ENCODE measurements around the gene APOBEC2. TPM values are rescaled to one million over a fixed set of nuclear protein-coding genes. Genes with fewer than 3 reads are reported as not detected.

Gene APOBEC2
- total and polyA plus RNA-seq, 2 donors (not counting 1 experiment from before 2014, with no cell fraction given) = not detected

DNA sequence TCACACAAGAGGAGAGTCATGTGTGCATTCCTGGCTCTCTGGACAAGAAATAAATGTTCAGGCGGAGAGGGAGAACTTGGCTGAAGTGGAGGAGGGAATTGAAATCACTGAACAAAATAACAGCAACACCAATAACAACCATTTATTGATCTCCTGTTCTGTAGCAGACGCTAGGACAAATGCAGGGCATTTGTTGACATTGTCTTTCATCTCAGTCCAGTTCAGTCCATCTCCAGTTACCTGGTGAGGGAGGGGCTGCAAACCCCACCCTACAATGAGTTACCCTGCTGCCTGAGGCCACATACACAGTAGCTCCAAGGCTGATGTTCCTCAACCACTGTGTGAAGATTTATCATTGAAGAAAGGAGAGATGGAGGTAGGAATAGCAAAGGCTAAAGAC is 41.3 kb upstream of the APOBEC2 start:
- POLR2A ChIA-PET = no interaction called here

DNA sequence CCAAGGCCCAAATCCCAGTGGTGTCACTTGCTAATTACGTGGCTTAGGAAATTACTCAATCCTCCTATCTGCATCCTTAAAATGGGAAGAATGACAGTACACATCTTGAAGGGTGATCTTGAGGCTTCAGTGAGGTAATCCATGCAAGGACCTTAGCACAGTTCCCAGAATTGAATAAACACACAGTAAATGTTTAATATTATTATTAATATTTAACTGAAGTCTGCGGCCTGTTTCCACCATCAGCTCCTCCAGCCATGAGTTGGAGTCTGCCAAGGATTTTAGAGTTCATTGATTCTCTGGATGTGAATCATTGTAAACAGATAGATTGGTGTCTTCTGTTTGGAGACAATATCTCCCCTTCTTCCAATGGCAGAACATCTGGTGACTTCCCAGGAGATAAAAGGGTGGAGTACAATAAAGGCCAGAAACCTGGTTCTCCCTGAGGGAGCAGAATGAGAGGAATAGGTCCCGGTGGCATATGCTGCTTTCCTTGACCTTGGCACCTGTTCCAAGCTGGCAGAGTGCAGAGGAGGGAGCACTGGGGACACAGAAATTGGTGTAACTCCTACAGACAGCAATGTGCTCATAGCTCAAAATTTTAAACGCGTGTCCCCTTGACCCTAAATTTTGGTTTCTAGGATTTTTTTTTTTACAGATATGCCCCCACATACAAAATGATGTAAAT is 39.4 kb upstream of the APOBEC2 start:
- Mint-ChIP-seq H3K9me3 (ENCODE audit: insufficient read depth) (no peaks in the 10 kb centered on the region), H3K4me3 (no peak overlapping the region), H3K27me3 (peaks cover 13% of the 10 kb centered on the region), H3K4me1 (no peaks in the 10 kb centered on the region), H3K27ac (no peak overlapping the region)
- intact Hi-C loops (cut with micrococcal nuclease) = no loop called here
- Histone ChIP-seq H3K36me3 (replicated peaks in 1 of 2; ENCODE audit: control extremely low read depth in 1 of 2, control insufficient read depth in 1 of 2, extremely low read depth in 1 of 2, insufficient read depth in 2 of 2, low read length in 1 of 2) (no peaks in the 10 kb centered on the region), H3K9ac (ENCODE audit: low read length) (no peak overlapping the region), H3K27ac (ENCODE audit: low read length in 2 of 2) (no peak overlapping the region), H3K27me3 (replicated peaks in 1 of 4; ENCODE audit: control extremely low read depth in 1 of 4, control insufficient read depth in 3 of 4, insufficient read depth in 4 of 4, low read length in 3 of 4) (peaks cover 0 to 4% (median 0%) of the 10 kb centered on the region in 4 experiments), H3K9me3 (ENCODE audit: control extremely low read depth in 1 of 3, control insufficient read depth in 2 of 3, insufficient read depth in 1 of 3, low read length in 2 of 3) (peaks cover 0 to 8% (median 0%) of the 10 kb centered on the region in 3 donors), H3K79me2 (ENCODE audit: control insufficient read depth, insufficient read depth, low read length) (no peaks in the 10 kb centered on the region), H3K4me3 (ENCODE audit: control extremely low read depth in 1 of 5, extremely low read depth in 1 of 5, insufficient read depth in 1 of 5, low read depth in 2 of 5, low read length in 4 of 5) (no peak overlapping the region), H3K4me1 (ENCODE audit: control insufficient read depth in 2 of 2, insufficient read depth in 2 of 2, low read length in 2 of 2) (no peaks in the 10 kb centered on the region), H3K4me2 (replicated peaks; ENCODE audit: low read depth, low read length, poor library complexity, severe bottlenecking) (no peak overlapping the region), H2AFZ (ENCODE audit: insufficient read depth, low read depth, low read length, poor library complexity, severe bottlenecking) (no peak overlapping the region), H4K20me1 (ENCODE audit: control insufficient read depth, insufficient read depth, low read length, poor library complexity, severe bottlenecking) (no peaks in the 10 kb centered on the region)
- no peak for ATAC-seq (ENCODE audit: low read depth)
- TF ChIP-seq, protein P1, sequence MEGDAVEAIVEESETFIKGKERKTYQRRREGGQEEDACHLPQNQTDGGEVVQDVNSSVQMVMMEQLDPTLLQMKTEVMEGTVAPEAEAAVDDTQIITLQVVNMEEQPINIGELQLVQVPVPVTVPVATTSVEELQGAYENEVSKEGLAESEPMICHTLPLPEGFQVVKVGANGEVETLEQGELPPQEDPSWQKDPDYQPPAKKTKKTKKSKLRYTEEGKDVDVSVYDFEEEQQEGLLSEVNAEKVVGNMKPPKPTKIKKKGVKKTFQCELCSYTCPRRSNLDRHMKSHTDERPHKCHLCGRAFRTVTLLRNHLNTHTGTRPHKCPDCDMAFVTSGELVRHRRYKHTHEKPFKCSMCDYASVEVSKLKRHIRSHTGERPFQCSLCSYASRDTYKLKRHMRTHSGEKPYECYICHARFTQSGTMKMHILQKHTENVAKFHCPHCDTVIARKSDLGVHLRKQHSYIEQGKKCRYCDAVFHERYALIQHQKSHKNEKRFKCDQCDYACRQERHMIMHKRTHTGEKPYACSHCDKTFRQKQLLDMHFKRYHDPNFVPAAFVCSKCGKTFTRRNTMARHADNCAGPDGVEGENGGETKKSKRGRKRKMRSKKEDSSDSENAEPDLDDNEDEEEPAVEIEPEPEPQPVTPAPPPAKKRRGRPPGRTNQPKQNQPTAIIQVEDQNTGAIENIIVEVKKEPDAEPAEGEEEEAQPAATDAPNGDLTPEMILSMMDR (IDR thresholded peaks at IDR 0.05) = no peak
- TF ChIP-seq EZH2 (IDR thresholded peaks at IDR 0.05; ENCODE audit: borderline replicate concordance, insufficient read depth, low read depth, low read length, poor library complexity, severe bottlenecking) = no peak
- CTCF ChIA-PET = interaction anchor here (0.5 to 2.0 kb wide), 4 partner anchors 10 to 1559 kb away, joined by 3 to 8 read pairs (median 4); no protein-coding TSS in a partner anchor
- POLR2A ChIA-PET = no interaction called here
- WGBS (ENCODE audit: insufficient coverage) = 70% methylated on average over 1 of the region's 5 CpGs
- DNase-seq = no peak

More for the DNA sequence above, 41.3 kb upstream of the APOBEC2 start:
- Histone ChIP-seq H3K36me3 (replicated peaks in 1 of 2; ENCODE audit: control extremely low read depth in 1 of 2, control insufficient read depth in 1 of 2, extremely low read depth in 1 of 2, insufficient read depth in 2 of 2, low read length in 1 of 2) (no peaks in the 10 kb centered on the region), H3K4me2 (replicated peaks; ENCODE audit: low read depth, low read length, poor library complexity, severe bottlenecking) (no peak overlapping the region), H3K27ac (ENCODE audit: low read length in 2 of 2) (no peak overlapping the region), H3K27me3 (replicated peaks in 1 of 4; ENCODE audit: control extremely low read depth in 1 of 4, control insufficient read depth in 3 of 4, insufficient read depth in 4 of 4, low read length in 3 of 4) (peaks cover 0 to 4% (median 0%) of the 10 kb centered on the region in 4 experiments), H2AFZ (ENCODE audit: insufficient read depth, low read depth, low read length, poor library complexity, severe bottlenecking) (no peak overlapping the region), H3K4me3 (ENCODE audit: control extremely low read depth in 1 of 5, extremely low read depth in 1 of 5, insufficient read depth in 1 of 5, low read depth in 2 of 5, low read length in 4 of 5) (no peak overlapping the region), H3K9me3 (ENCODE audit: control extremely low read depth in 1 of 3, control insufficient read depth in 2 of 3, insufficient read depth in 1 of 3, low read length in 2 of 3) (no peaks in the 10 kb centered on the region), H4K20me1 (ENCODE audit: control insufficient read depth, insufficient read depth, low read length, poor library complexity, severe bottlenecking) (no peaks in the 10 kb centered on the region), H3K9ac (ENCODE audit: low read length) (no peak overlapping the region), H3K4me1 (ENCODE audit: control insufficient read depth in 2 of 2, insufficient read depth in 2 of 2, low read length in 2 of 2) (no peaks in the 10 kb centered on the region), H3K79me2 (ENCODE audit: control insufficient read depth, insufficient read depth, low read length) (no peaks in the 10 kb centered on the region)
- Mint-ChIP-seq H3K27me3 (peaks cover 8% of the 10 kb centered on the region), H3K27ac (no peak overlapping the region), H3K4me1 (no peaks in the 10 kb centered on the region), H3K9me3 (ENCODE audit: insufficient read depth) (no peaks in the 10 kb centered on the region), H3K4me3 (no peak overlapping the region)
- no peak for ATAC-seq (ENCODE audit: low read depth)
- no peak for TF ChIP-seq EZH2 (IDR thresholded peaks at IDR 0.05; ENCODE audit: borderline replicate concordance, insufficient read depth, low read depth, low read length, poor library complexity, severe bottlenecking)
- TF ChIP-seq, protein P1 (IDR thresholded peaks at IDR 0.05) = no peak
- CTCF ChIA-PET = interaction anchor here (2.0 to 4.6 kb wide), 2 partner anchors 8 to 17 kb away, joined by 4 to 35 read pairs; no protein-coding TSS in a partner anchor
- no peak for DNase-seq
- intact Hi-C loops (cut with micrococcal nuclease) = no loop called here
- WGBS (ENCODE audit: insufficient coverage) = 100% methylated on average over 1 of the region's 2 CpGs
